Raji (cell line): ENCODE results near the gene IGFL1.

ENCODE experiments used
- POLR2A ChIP-seq: IDR thresholded peaks from 2 replicates; pipeline ENCODE4 v1.6.1; 2011; ENCODE audit warnings: low read depth, low read length, control low read depth; ENCODE audit not compliant: insufficient read depth

Gene IGFL1

DNA sequence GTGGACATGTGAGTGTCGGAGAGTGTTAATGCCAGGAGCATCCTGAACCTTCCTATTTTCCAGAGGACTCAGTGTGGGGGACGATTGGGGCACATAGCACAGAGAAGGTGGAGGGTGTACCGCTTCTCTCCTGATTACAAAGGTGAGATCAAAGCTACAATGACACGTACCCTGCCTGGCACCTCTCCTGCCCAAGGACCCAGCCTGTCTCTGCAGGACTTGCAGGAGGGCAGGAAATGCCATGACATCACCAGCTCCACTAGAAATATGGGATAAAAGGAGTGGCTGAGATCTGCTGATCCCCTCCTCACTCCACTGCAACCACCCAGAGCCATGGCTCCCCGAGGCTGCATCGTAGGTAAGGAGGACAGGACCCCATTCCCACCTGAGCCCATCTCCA, at the start of gene IGFL1:
IGFL1 (plus strand) TSS at position 301 of the 400 bp plus-strand sequence; CDS start at position 334, 33 bp downstream.
- no peak for TF ChIP-seq POLR2A

DNA sequence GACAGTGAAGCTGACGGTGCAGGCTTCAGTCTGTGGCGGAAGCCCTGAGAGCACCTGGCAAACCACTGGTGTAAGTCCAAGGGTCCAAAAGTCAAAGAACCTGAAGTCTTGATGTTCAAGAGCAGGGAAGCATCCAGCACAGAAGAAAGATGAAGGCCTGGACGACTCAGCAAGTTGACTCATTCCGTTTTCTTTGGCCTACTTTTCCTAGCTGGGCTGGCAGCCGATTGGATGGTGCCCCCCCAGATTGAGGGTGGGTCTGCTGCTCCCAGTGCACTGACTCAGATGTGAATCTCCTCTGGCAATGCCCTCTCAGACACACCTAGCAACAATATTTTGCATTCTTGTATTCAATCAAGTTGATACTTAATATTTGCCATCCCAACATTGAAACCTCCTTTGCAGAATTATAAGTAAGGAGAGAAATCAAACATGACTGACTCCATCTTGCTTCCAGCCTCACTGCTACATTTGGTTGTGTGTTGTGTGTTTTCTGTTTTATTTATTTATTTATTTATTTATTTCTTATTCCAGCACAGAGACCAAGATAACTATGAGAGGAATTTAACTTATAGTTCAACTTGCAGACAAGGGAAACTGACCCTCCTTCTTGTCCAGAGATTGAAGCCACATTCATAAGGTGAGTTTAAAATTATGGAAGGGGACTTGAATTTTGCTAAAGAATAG, 48.7 kb upstream of the IGFL1 start:
- no peak for TF ChIP-seq POLR2A

DNA sequence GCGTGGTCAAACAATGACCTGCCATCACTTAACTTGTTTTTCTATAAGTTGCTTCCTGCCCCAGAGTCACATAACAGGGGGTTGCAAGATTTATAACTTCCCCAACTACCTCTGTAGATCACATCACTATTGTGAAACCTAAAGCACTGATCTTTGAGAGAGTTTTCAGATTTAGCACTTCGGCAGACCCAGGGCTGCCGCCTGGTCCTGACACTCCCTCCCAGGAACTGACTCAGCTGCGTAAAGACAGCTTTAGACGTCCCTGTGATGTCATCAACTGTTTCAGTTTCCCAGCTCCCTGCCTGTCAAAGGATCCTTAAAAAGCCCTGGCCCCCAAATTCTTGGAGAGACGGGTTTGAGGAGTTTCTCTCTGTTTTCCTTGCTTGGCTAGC, 48.2 kb upstream of the IGFL1 start:
- TF ChIP-seq POLR2A = no peak

DNA sequence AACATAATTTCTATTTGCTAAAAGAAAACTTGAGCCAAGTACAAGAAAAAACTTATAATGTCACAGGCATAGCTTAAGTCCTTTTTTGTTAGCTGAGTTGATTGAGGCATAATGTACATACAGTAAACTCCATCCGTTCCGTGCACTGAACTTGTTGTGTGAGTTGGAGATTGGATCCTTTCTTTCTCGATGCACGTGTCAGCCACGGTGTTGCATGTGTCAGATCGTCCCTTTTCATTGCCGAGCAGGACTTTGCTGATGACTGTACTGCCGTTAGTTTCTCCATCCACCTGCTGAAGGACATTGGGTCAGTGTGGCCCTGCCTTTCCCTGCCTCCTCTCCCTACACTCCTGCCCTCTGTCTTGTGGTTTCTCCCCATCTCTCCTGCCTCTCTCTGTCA, 47.1 kb upstream of the IGFL1 start:
- no peak for TF ChIP-seq POLR2A

DNA sequence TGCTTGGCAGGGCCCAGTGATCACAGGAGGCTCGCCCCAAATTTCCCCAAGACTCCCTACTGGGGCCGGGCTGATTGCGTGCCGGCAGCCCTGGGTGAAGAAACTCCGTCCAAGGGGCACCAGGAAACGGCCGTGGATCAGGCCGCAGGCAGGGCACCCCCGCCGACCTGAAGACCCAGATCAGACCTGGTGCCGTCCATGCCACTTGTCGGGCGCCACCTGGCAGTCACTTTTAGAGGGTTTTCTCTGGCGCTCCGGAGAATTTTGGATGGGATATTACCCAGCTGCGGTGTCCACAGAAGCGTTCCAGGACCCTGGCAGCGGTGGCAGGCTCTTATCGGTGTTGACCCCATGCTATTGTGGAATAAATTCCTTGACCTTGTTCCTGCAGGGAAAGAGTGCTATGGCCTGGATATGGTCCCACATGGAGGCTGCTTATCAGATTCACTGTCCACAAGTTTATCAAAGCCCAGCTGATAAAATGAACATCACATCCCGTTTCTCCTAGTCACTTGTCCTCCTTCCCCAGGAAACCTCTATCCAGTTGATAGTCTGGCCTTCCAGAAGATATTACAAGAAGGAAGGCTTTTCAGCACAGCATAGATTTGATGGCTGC, 43.3 kb upstream of the IGFL1 start:
- no peak for TF ChIP-seq POLR2A

DNA sequence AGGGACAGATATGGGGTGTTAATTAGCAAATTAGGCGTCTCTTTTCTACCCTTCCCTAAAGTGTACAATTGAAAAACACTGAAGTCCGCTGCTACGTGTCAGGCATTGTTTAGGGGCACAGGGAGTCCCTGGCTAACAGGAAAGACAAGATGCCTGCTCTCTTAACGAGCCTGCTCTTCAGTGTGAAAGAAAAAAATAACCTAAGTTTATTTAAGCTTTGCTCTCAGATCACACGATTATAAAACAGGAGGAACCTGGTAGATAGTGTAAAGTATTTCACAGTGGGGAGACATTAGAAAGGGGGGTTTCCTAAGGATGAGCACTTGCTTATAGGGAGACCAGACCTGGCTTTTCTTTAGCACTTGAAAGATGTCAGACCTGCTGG, 42.8 kb upstream of the IGFL1 start:
- no peak for TF ChIP-seq POLR2A

DNA sequence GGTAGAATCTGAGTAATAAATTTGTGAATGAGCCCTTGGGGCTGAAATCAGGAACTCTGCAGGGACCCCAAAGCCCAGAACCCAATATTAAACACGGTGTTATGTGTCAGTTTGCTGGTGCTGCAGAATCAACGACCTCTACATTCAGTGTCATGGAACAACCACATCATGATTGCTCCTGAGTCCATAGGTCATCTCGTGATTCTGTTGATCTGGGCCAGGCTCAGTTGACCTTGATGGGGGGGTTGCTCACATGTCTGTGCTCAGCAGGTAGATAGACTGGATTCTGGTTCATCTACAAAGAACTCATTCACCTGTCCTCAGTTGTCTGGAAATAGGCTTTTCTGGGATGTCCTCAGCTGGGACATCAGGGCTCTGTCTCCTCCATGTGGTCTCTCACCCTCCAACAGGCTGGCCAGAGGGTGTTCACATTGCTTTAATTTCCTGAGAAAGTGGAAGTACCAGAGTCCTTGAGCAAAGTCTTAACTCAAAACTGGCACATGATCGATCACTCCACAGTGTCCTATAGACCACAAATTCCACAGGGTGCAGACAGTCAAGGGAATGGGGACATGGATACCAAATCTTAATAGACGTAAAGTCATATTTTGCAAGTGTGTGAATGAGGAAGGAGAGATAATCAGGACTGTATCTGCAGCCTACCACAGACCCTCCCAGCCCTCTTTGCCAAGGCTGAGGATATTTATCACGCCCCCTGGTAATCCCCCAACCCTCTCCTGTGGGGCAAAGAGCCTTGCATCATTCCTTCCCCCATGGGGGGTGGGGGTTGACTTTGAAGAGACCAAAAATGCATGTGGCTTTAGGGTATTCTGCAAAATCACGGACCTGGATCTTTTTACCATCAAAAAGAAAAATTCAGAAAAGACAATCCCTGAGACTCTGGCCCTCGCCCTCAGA, 39.3 kb upstream of the IGFL1 start:
- no peak for TF ChIP-seq POLR2A

DNA sequence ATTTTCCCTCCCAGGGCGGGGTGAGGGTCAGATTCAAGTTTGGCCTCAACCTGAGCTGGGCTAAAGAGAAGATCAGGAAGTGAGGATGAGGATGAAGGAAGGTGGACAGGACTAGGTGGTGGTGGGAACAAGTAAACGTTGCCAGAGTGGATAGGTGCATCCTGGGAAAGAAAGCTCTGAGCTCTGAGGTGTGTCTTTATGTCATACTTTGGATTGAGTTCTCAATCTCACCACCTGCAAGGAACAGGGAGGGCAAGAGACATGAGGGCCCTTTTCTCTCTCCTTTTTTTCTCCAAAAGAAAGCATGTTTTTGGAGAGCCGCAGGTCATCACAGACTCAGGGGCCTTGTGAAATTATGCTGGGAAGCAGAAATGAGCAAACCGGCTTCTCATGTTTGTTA, 38.2 kb upstream of the IGFL1 start:
- no peak for TF ChIP-seq POLR2A

DNA sequence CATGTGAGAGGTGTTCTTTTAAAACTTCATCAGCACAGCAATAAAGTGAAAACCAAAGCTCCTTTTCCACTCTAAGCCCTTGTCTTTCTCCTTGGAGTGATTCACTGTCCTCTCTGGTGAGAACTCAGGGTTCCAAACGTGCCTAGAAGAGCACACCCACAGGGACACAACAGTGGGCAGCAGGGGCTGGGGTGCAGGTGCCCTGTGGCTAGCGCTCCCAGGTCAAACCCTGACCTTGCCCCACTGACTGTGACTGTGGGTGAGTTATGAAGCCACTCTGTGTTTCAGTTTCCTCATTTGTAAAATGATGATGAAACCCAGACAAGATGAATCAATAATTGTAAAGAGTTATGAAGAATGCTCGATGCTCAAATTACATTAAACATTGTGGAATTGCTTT, 37.6 kb upstream of the IGFL1 start:
- no peak for TF ChIP-seq POLR2A

DNA sequence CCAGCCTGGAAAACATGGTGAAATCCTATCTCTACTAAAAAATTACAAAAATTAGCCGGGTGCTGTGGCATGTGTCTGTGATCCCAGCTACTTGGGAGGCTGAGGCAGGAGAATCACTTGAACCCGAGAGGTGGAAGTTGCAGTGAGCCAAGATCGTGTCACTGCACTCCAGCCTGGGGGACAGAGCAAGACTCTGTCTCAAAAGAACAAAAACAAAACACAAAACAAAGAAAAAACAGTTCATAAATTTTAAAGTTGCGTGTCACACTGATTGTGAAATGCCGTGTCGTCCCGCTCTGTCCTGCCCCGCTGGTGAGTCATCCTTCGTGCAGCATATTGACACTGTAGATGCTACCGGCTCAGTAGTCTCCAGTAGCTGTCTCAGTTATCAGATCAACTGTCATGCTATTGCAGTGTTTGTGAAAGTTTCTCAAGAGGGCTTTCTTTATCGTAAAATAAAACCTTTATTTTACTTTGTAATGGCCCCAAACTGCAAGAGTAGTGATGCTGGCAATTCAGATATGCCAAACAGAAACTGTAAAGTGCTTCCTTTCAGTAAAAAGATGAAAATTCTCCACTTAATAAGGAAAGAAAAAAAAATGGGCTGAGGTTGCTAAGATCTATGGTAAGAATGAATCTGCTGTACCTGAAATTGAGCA, 36.4 kb upstream of the IGFL1 start:
- TF ChIP-seq POLR2A = no peak

DNA sequence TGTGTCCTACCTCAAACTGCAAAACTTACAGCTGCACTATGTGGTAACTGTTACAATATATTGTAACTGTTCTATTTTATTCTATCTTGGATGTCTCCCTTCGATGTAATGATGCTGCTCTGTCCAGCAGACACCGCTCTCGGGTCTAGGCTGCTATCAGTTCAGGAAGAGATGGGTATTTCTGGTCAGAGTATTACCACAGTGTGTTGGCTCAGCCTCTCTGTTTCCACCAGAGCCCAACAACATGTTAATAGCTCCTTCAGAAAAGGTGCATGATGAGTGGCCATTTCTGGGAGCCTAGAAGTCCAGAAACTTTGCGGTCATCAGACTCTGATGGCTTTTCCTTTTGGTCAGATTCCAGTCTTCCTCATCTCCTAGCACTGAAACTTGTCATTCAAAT, 35.9 kb upstream of the IGFL1 start:
- TF ChIP-seq POLR2A = no peak

DNA sequence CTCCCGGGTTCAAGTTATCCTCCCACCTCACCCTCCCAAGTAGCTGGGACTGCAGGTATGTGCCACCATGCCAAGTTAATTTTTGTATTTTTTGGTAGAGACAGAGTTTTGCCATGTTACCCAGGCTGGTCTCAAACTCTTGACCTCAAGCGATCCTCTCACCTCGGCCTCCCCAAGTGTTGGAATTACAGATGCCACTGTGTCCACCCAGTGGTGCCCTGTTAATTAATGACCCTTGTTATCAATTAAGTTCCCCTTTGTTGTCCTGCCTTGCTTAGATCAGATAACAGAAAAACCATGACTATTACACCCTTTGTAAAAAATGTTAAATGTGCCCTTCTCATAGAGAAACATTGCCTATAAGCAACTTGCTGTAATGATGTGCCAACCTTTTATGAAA, 34.4 kb upstream of the IGFL1 start:
- TF ChIP-seq POLR2A = no peak

DNA sequence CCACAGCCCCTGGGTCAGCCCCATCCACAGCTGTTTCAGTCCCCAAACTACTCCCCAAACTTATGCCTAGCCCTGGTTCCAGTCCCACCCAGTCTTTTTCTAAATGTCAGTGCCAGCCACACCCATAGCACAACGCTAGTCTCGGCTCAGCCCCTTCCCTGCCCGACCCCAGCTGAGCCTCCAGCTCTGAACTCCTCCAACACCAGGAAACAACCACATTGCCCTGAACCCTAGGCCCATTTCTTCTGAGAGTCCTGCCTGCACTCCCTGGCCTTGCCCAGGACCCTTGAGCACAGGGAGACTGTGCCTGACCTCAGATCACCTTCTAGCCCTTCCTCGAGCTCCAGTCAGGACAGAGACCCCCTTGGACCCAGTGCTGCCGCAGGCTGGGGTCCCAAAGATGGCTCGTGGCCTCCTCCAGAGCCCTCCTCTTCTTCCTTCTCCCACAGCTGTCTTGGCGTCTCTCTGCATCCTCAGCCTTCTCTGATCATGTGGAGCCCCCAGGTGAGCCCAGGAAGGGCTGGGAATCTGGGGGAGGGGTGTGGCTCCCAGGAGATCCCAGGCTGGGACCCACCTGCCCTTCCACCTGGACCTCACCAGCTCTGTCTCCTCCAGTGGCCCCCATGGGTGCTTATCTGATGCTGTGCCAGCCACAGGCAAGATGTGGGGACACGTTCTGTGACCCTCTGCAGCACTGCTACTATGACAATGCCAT, 33.0 kb upstream of the IGFL1 start:
- TF ChIP-seq POLR2A = no peak

DNA sequence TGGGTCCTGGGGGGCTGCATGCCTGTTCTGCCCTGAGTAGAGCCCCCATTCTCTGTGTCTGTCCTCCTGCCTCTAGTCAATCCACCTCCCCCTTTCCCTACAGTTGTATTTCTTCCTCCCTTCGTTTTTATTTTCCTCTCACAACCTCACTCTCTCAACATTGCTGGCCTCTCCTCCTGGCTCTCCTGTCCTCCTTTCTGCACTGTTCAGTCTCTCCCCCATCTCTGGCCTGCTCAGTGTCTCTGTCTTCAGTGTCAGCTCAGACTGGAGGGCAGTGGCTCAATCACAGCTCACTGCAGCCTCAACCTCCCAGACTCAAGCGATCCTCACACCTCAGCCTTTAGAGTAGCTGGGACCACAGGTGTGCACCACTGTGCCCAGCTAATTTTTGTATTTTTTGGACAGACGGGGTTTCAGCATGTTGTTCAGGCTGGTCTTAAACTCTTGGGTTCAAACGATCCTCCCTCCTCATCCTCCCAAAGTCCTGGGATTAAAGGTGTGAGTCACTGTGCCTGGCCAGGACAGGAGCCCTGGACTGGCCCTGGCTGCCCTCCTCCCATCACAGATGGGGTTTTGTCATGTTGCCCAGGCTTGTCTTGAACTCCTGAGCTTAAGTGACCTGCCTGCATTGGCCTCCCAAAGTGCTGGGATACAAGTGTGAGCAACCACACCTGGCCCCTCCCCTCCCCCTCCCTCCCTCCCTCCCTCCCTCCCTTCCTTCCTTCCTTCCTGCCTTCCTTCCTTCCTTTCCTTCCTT, 32.0 kb upstream of the IGFL1 start:
- TF ChIP-seq POLR2A = no peak
